Skeletal muscle tissue (tissue), 4 donors: ENCODE data around the gene SOX6. TPM values are rescaled to one million over a fixed set of nuclear protein-coding genes. Genes with fewer than 3 reads are reported as not detected.
A peak's percentile ranks its signal among the peaks of the same experiment; 100 is the strongest.

ENCODE experiments used
- H3K27ac ChIP-seq: one replicate; pipeline ENCODE4 v1.7.0; 2013; ENCODE audit warnings: mild to moderate bottlenecking, low read depth, low read length, inconsistent platforms
- H3K27me3 ChIP-seq, 3 donors: one replicate each; pipeline ENCODE4 v1.7.0; 2013; ENCODE audit warnings: low read length in 3 of 3; ENCODE audit not compliant: control insufficient read depth in 3 of 3, insufficient read depth in 3 of 3
- H3K36me3 ChIP-seq, 3 donors: one replicate each; pipeline ENCODE4 v1.7.0; 2013; ENCODE audit warnings: low read length in 3 of 3; ENCODE audit not compliant: control insufficient read depth in 3 of 3, insufficient read depth in 3 of 3
- H3K4me1 ChIP-seq, 3 donors: one replicate each; pipeline ENCODE4 v1.7.0; 2013; ENCODE audit warnings: low read length in 3 of 3, mild to moderate bottlenecking in 3 of 3; ENCODE audit not compliant: control insufficient read depth in 3 of 3, insufficient read depth in 3 of 3
- H3K4me3 ChIP-seq, 3 donors: one replicate each; pipeline ENCODE4 v1.7.0; 2013; ENCODE audit warnings: low read length in 3 of 3
- H3K9ac ChIP-seq, 3 donors: one replicate each; pipeline ENCODE4 v1.7.0; 2013; ENCODE audit warnings: low read length in 3 of 3, mild to moderate bottlenecking in 3 of 3, moderate library complexity in 2 of 3, low read depth in 1 of 3
- H3K9me3 ChIP-seq, 3 donors: one replicate each; pipeline ENCODE4 v1.7.0; 2013; ENCODE audit warnings: low read length in 3 of 3; ENCODE audit not compliant: control insufficient read depth in 3 of 3
- total RNA-seq: library from RNA; depleted of rRNA; stranded (reverse); fragments of >200 nt; gene quantifications from one replicate; pipeline ENCODE4 v1.2.3, GENCODE V29; 2014
- donor health status: Osteomylitis.

SOX6 gene
- total RNA-seq, 1 donor from 2014 or later, result 50.1 TPM

DNA sequence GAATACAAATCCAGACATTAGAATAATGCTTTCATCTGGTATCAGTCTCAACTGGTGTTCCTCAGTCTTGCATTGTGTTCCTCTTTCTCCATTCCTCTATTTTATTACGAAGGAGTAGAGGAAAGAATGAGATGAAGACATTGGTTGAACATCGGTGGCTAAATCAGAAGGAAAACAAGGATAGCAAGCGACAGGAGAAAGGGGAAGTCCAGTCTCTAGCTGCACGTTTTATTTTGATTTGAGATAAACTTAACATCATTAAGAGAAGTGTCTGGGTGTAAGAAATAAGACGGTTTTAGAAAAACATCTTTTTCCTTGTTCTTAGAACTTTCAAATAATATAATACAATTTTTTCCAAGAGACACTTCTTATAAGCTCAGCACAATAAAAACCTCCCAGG lies 6.2 kb downstream of the SOX6 start:
- no peak overlapping the region for H3K9ac ChIP-seq
- no peaks in the 10 kb centered on the region for H3K9me3 ChIP-seq
- H3K27me3 ChIP-seq, result no peaks in the 10 kb centered on the region
- H3K27ac ChIP-seq, result no peak overlapping the region
- H3K36me3 ChIP-seq, result no peaks in the 10 kb centered on the region
- H3K4me1 ChIP-seq, result peaks cover 6 to 7% (median 6%) of the 10 kb centered on the region in 3 donors
- H3K4me3 ChIP-seq, result no peak overlapping the region

DNA sequence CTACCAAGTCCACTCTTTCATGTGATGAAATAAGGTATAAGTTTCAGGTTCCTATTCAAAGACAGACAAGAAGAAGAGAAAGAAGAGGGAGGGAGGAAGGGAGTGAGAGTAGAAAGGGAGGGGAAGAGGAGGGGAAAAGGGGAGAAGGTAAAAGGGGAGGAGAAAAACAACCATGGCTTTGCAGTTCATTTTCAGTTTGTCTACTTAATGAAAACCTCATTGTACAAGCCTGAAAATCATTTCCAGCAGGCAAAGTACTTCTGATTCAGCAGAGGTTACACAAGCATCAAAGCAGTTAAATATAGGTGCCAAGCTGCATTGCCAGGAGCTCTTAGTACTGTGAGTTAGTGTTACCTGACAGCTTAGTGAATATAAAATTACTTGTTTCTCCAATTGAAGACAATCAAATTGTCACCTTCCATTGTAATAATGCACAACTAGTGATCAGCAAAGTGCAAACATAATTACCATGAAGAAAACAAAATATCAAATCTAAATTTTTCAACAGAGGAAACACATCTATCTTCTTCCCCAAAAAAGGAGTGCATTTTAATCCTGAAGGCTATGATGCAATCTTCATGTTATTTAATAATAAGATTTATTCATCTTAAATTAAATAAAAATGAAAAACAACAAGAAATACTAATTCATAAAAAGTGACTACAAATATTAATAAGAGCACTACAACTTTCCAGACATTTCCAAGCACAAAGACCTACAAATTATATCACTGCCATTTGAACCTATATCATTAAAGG lies 8.2 kb downstream of the SOX6 start:
- H3K4me1 ChIP-seq, result peaks cover 4 to 7% (median 4%) of the 10 kb centered on the region in 3 donors
- H3K36me3 ChIP-seq, result no peaks in the 10 kb centered on the region
- peak overlapping the region in 1 of 3 donors; percentile 6 for H3K4me3 ChIP-seq
- peak overlapping the region; percentile 87 for H3K27ac ChIP-seq
- no peaks in the 10 kb centered on the region for H3K27me3 ChIP-seq
- H3K9ac ChIP-seq, result peak overlapping the region; percentile 25 to 67 (median 52)
- H3K9me3 ChIP-seq, result no peaks in the 10 kb centered on the region

DNA sequence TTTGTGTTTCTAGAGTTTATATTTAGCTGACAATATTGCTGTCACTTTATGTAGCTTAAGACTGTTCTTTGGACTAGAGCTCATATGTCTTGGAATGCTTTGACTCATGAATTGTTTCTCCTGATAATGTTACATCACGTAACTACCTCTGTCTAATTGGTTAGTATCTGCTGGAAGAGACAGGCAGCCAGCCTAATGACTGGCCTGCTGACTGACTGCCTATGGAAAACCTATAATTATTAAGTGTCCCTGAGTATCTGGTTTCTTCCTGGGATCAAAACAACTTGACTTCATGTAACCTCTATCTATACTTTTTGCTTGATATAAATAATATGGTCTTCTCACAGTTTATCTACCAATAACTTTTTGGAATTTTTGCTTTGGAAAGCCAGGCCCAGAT lies 9.4 kb downstream of the SOX6 start:
- no peak overlapping the region for H3K4me3 ChIP-seq
- peak overlapping the region in 2 of 3 donors; percentile 35 to 67 for H3K9ac ChIP-seq
- peaks cover 4 to 7% (median 4%) of the 10 kb centered on the region in 3 donors for H3K4me1 ChIP-seq
- no peaks in the 10 kb centered on the region for H3K36me3 ChIP-seq
- no peaks in the 10 kb centered on the region for H3K9me3 ChIP-seq
- H3K27me3 ChIP-seq, result no peaks in the 10 kb centered on the region
- H3K27ac ChIP-seq, result peak overlapping the region; percentile 87

DNA sequence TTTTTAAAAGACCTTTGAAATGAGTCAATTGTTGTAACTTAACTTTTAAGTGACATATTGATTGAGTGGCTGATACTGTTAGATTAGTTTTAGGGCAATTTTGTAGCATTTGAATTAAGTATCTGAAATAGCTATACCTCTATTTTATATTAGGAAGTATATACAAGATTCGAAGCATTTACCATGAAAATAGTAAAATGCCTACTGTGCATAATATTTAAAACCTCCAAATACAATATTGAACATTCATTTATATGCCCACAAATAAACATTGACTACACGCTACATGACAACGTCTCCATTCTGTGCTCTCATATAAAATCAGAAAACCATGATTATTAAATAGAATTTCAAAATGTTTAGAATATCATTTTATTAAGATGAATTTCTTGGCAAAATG lies 14.5 kb downstream of the SOX6 start:
- Histone ChIP-seq H3K9ac (no peak overlapping the region), H3K9me3 (no peaks in the 10 kb centered on the region), H3K27ac (no peak overlapping the region), H3K4me3 (no peak overlapping the region), H3K4me1 (peaks cover 3 to 7% (median 4%) of the 10 kb centered on the region in 3 donors), H3K27me3 (no peaks in the 10 kb centered on the region), H3K36me3 (peaks cover 0 to 4% (median 0%) of the 10 kb centered on the region in 3 donors)

DNA sequence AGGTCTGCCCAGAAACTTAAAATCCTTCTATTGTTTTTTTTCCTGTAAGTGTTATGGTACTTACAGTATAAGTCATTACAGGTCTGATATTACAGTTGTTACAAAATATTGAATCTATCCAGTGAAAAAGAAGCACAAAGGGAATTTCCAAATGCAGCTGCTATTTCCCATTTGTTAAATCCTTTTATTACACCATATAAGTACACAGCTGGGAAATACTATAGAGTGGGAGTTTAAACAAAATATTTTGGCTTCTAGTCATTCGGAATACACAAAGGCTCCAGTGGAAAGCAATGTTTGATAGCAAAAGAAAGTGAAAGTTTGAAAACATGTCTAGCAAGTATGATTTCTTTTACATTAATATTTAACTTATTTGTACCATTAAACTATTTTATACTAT lies 18.0 kb downstream of the SOX6 start:
- Histone ChIP-seq H3K9ac (no peak overlapping the region), H3K4me1 (no peaks in the 10 kb centered on the region), H3K4me3 (no peak overlapping the region), H3K9me3 (no peaks in the 10 kb centered on the region), H3K27ac (no peak overlapping the region), H3K27me3 (no peaks in the 10 kb centered on the region), H3K36me3 (peaks cover 0 to 4% (median 0%) of the 10 kb centered on the region in 3 donors)

DNA sequence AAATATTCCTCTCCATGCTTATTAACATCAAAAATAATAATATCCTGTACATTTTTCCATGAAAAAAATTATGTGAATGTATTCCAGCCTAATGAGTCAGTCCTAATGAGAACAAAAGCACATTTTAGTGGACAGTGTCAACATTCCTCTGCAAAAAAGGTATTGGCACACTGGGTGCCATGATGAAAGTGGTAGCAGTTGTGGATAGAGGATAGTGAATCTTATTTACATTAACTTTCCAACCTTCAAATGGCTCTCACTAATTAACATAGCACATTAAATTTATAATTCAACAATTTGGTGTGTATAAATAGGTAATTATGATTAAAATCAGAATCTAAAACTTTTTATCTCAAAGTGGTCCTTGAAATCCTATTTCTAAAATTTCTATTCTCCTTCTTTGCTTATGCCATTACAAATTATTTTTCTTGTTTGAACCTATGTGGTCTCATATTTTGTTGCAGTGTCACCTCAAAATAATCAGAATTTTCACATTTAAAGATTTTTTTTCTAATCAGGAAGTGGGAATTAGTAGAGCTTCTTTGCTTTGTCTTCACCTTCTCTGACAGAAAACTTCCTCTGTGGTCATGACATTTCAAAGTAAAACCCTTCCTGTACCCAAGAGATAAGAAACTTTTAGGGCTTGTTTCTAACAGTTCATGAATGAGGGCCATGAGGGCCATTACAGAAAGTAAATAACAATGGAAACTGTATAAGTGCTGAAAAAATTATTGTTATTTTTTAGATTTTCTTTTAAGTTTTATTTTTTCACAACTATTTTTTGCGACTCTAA lies 18.7 kb downstream of the SOX6 start:
- no peaks in the 10 kb centered on the region for H3K9me3 ChIP-seq
- H3K36me3 ChIP-seq, result peaks cover 0 to 4% (median 0%) of the 10 kb centered on the region in 3 donors
- no peaks in the 10 kb centered on the region for H3K4me1 ChIP-seq
- H3K9ac ChIP-seq, result no peak overlapping the region
- no peaks in the 10 kb centered on the region for H3K27me3 ChIP-seq
- H3K27ac ChIP-seq, result no peak overlapping the region
- H3K4me3 ChIP-seq, result no peak overlapping the region

DNA sequence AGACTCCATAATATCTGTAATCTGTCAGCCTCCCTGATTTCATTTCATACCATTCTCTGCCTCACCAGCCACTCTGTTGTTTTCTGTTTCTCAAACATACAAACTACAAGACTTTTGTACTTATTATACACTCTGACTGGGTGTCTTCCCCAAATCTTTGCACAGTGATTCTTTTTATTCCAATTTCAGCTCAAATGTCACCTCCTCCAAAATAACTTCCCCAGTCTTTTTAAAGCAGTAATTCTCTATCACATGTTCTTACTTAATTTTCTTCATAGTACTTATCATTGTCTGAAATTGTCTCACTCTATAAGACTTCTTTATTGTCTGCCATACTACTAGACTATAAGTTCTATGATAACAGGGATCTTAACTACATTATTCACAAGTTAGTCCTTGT lies 19.6 kb downstream of the SOX6 start:
- peaks cover 0 to 4% (median 0%) of the 10 kb centered on the region in 3 donors for H3K36me3 ChIP-seq
- no peak overlapping the region for H3K9ac ChIP-seq
- H3K4me1 ChIP-seq, result no peaks in the 10 kb centered on the region
- no peaks in the 10 kb centered on the region for H3K27me3 ChIP-seq
- no peak overlapping the region for H3K27ac ChIP-seq
- H3K4me3 ChIP-seq, result no peak overlapping the region
- no peaks in the 10 kb centered on the region for H3K9me3 ChIP-seq

DNA sequence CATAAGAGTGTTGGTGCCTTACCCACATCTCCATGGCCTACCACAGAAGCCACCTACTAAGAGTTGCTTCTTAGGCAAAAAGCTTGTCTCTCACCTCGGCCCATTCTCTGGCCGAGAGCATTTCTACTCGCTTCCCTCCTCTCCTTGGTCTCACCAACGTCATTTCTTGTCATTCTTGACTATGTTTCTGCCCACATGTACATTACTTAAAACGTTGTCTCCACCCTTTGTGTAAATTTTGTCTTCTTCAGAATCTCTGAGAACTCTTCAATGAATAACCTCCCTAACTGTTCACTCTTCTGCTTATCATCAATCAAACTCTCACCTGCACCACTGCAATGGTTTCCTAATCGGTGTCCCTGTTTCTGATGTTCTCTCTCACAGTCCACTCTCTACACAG lies 20.1 kb downstream of the SOX6 start:
- Histone ChIP-seq H3K4me1 (no peaks in the 10 kb centered on the region), H3K9me3 (no peaks in the 10 kb centered on the region), H3K27me3 (no peaks in the 10 kb centered on the region), H3K27ac (no peak overlapping the region), H3K36me3 (peaks cover 0 to 4% (median 0%) of the 10 kb centered on the region in 3 donors), H3K4me3 (no peak overlapping the region), H3K9ac (no peak overlapping the region)

DNA sequence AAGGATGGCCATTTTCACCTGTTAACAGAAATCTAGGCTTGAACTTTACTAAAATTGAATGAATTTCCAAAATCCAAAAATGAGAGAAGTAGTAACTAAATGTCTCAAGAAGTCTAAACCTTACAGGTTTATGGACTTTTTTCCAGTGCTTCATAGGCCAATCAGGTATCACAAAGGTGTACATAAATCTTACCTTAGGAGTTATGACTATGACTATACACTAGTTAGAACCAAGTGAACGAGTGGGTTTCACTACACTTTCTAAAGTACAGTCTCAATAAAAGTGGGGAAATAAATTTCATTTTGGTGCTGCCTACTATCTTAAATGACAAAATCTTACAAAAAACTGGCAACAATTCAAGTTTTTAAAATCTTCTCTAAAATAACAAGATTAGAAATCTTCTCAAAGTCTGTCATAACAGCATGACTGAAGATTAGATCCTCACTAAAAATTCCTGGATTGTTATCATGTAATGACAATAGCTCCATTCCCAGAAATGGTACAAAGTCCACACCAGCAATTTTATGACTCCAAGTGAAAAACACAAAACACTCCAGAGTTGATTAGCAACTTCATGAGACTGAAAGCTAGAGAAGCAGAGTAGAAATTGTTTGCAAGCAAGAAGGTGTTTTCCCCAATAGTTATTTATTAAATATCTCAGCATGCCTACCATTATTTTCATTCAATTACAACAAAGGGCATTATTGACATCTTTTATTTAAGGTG lies 20.9 kb downstream of the SOX6 start:
- Histone ChIP-seq H3K9ac (no peak overlapping the region), H3K27me3 (no peaks in the 10 kb centered on the region), H3K36me3 (no peaks in the 10 kb centered on the region), H3K4me1 (no peaks in the 10 kb centered on the region), H3K9me3 (no peaks in the 10 kb centered on the region), H3K4me3 (no peak overlapping the region), H3K27ac (no peak overlapping the region)
